K562 (cell line): ENCODE measurements around the gene ADAM30. TPM values are rescaled to one million over a fixed set of nuclear protein-coding genes. Genes with fewer than 3 reads are reported as not detected.

Experiments
- ATAC-seq: fragments of 200-7000 bp; cut with Tn5 transposase; 3 replicates; pipeline ENCODE4 v1.9.1; 2020; ENCODE audit warnings: moderate library complexity
- BruUV-seq: library from RNA; stranded (reverse); fragments of 400-500 nt; replicated peaks from 2 replicates; lab custom pipeline; 2021; lab: Mats Ljungman, UMichigan
- CTCF ChIA-PET: fragments of 300-600 bp; formaldehyde crosslinking; extraction: SDS; loops from one replicate; lab custom pipeline; 2021; ENCODE audit warnings: low intra/inter-chr PET ratio; lab: Yijun Ruan, JAX
- POLR2A ChIA-PET: fragments of 300-600, 350-650 bp; sonication (Branson Sonifier 250); formaldehyde crosslinking; extraction: SDS; loops from one replicate; lab custom pipeline; 2021; ENCODE audit warnings: antibody characterized with exemption, inconsistent platforms; lab: Yijun Ruan, JAX
- DNase-seq, 4 experiments: peaks; one replicate each; pipeline versions ENCODE4 v3.0.0 to v3.0.0-alpha.2; 2011 to 2018; ENCODE audit warnings: low spot score in 3 of 4, mixed read lengths in 3 of 4; ENCODE audit errors: extremely low read depth in 1 of 4
- FAIRE-seq: peaks from 2 replicates; lab custom pipeline; 2011; peaks lifted over from hg19 to GRCh38; lab: Jason Lieb, UNC
- H2AFZ ChIP-seq: 2 replicates; pipeline ENCODE4 v1.6.0; 2011; ENCODE audit warnings: low read depth, low read length, control low read depth, inconsistent platforms
- H3K27ac ChIP-seq: fragments of 200-600 bp; 3 replicates; pipeline ENCODE4 v1.8.0; 2011; ENCODE audit warnings: low read depth, mild to moderate bottlenecking, control low read depth, inconsistent platforms, low read length, moderate library complexity, mixed read lengths; ENCODE audit errors: extremely low read depth
- H3K27me3 ChIP-seq, 2 experiments: fragments of 300-600 bp in 1 of 2; 2 replicates in 1 of 2; 3 replicates in 1 of 2; pipeline versions ENCODE4 v1.6.0 to v1.8.0; 2011; ENCODE audit warnings: inconsistent platforms in 2 of 2, low read length in 2 of 2, mild to moderate bottlenecking in 1 of 2, mixed read lengths in 1 of 2, moderate library complexity in 1 of 2; ENCODE audit not compliant: control insufficient read depth in 2 of 2, insufficient read depth in 2 of 2
- H3K36me3 ChIP-seq: fragments of 300-600 bp; 3 replicates; pipeline ENCODE4 v1.8.0; 2011; ENCODE audit warnings: mild to moderate bottlenecking, low read length, inconsistent platforms; ENCODE audit not compliant: control insufficient read depth, insufficient read depth
- H3K4me1 ChIP-seq, 2 experiments: fragments of 200-600 bp in 1 of 2; replicated peaks in 1 of 2; 2 replicates in 1 of 2; 3 replicates in 1 of 2; pipeline versions ENCODE4 v1.5.1 to v1.8.0; 2011; ENCODE audit warnings: inconsistent platforms in 2 of 2, low read length in 2 of 2, mild to moderate bottlenecking in 1 of 2, mixed read lengths in 1 of 2, moderate library complexity in 1 of 2; ENCODE audit not compliant: control insufficient read depth in 2 of 2, insufficient read depth in 2 of 2
- H3K4me2 ChIP-seq: 2 replicates; pipeline ENCODE4 v1.6.1; 2011; ENCODE audit warnings: low read length, control low read depth, inconsistent platforms, mixed read lengths; ENCODE audit not compliant: insufficient read depth
- H3K4me3 ChIP-seq: fragments of 200-600 bp; sonication (generic), shearing (Covaris generic); 2 replicates; pipeline ENCODE4 v1.5.1; 2016; ENCODE audit warnings: control low read depth, inconsistent platforms
- H3K79me2 ChIP-seq: fragments of 200-600 bp; 3 replicates; pipeline ENCODE4 v1.8.0; 2011; ENCODE audit warnings: low read length, inconsistent platforms; ENCODE audit not compliant: control insufficient read depth, insufficient read depth
- H3K9ac ChIP-seq, 2 experiments: 2 replicates each; pipeline versions ENCODE4 v1.6.0 to v1.6.1; 2011; ENCODE audit warnings: low read depth in 2 of 2, low read length in 2 of 2, control low read depth in 1 of 2, inconsistent platforms in 1 of 2, mild to moderate bottlenecking in 1 of 2, mixed read lengths in 1 of 2; ENCODE audit not compliant: insufficient read depth in 1 of 2
- H3K9me1 ChIP-seq: one replicate; pipeline ENCODE4 v1.6.0; 2011; ENCODE audit warnings: inconsistent platforms, mild to moderate bottlenecking, low read length, moderate library complexity; ENCODE audit not compliant: control insufficient read depth, insufficient read depth
- H3K9me3 ChIP-seq: replicated peaks from 2 replicates; pipeline ENCODE4 v1.5.1; 2011; ENCODE audit warnings: low read depth, low read length, inconsistent platforms; ENCODE audit not compliant: control insufficient read depth, insufficient read depth
- H4K20me1 ChIP-seq: replicated peaks from 2 replicates; pipeline ENCODE4 v1.6.1; 2011; ENCODE audit warnings: low read length, inconsistent platforms, mixed read lengths; ENCODE audit not compliant: control insufficient read depth, insufficient read depth
- ELF4 ChIP-seq: fragments of 450-650 bp; formaldehyde crosslinking; IDR thresholded peaks from 2 replicates; pipeline ENCODE4 v1.4.0; 2022; ENCODE audit warnings: missing genetic modification characterization
- GATA2 ChIP-seq: sonication (generic); formaldehyde crosslinking; IDR thresholded peaks from 2 replicates; pipeline ENCODE4 v1.4.0; 2020; ENCODE audit warnings: mild to moderate bottlenecking, missing genetic modification reagents
- NFIX ChIP-seq: fragments of 250-450 bp; sonication (Bioruptor Pico); IDR thresholded peaks from 2 replicates; pipeline ENCODE4 v1.4.0; 2020; ENCODE audit warnings: low read depth, mild to moderate bottlenecking, moderate library complexity
- SPI1 ChIP-seq: IDR thresholded peaks from 2 replicates; pipeline ENCODE4 v1.6.1; 2011; ENCODE audit warnings: low read depth, low read length, control low read depth, borderline replicate concordance
- ZNF146 ChIP-seq: IDR thresholded peaks from one replicate; pipeline ENCODE4 v1.6.1; 2018; ENCODE audit warnings: missing compliant biosample characterization; ENCODE audit not compliant: unreplicated experiment
- ZNF217 ChIP-seq: sonication (generic); formaldehyde crosslinking; IDR thresholded peaks from 2 replicates; pipeline ENCODE4 v1.8.0; 2022; ENCODE audit warnings: mild to moderate bottlenecking, missing genetic modification reagents
- ZNF23 ChIP-seq: fragments of 250-450 bp; sonication (Bioruptor Pico); IDR thresholded peaks from 2 replicates; pipeline ENCODE4 v1.4.0; 2020; ENCODE audit warnings: mild to moderate bottlenecking
- ZNF707 ChIP-seq: fragments of 250-450 bp; sonication (Bioruptor Pico); conservative IDR thresholded peaks from 2 replicates; pipeline ENCODE4 v1.8.0; 2022; ENCODE audit warnings: inconsistent platforms, mild to moderate bottlenecking, moderate library complexity
- WGBS: fragments of 100-300 bp; shearing (Covaris generic); methylation state at CpG from one replicate; pipeline ENCODE4 v1.1.6; 2016; ENCODE audit warnings: low coverage, mixed read lengths; ENCODE audit not compliant: insufficient coverage; ENCODE audit errors: missing lambda C conversion rate; 5-methylcytosine and 5-hydroxymethylcytosine counted together
- in situ Hi-C: fragments of 300-500 bp; cut with MboI; formaldehyde crosslinking; loops from 4 replicates; pipeline ENCODE4 v1.15.0; 2018; ENCODE audit warnings: inconsistent platforms, mixed read lengths
- intact Hi-C: fragments of 100-400 bp; cut with micrococcal nuclease; formaldehyde crosslinking; loops from 2 replicates; pipeline ENCODE4 v1.14.2; 2022
- polyA plus RNA-seq, 8 experiments: library from polyadenylated mRNA; depleted of rRNA in 4 of 8; stranded (reverse) in 5 of 8; unstranded in 3 of 8; fragments of >200 nt; fragmentation: Nextera tagmentation in 2 of 8; fragmentation: Illumina TruSeq in 1 of 8; extraction: Ambion mirVana in 2 of 8; extraction: Trizol in 1 of 8; gene quantifications; 2 replicates each; pipeline versions ENCODE4 v1.2.1 to v1.2.3, GENCODE V29; 2011 to 2014; ENCODE audit warnings: inconsistent platforms in 1 of 8, missing spikeins in 1 of 8
- total RNA-seq, 7 experiments: library from RNA; depleted of rRNA in 6 of 7; stranded (reverse); fragments of >200 nt in 6 of 7; fragmentation: Illumina TruSeq in 2 of 7; extraction: Trizol in 2 of 7; gene quantifications; 2 replicates each; pipeline versions ENCODE4 v1.2.1 to v1.2.3, GENCODE V29; 2011 to 2021; ENCODE audit warnings: low replicate concordance in 1 of 7
- TF ChIP-seq, protein P1 (sequence below): fragments of 250-450 bp; sonication (Bioruptor Pico); IDR thresholded peaks from 2 replicates; pipeline ENCODE4 v1.5.1; 2021; ENCODE audit warnings: mild to moderate bottlenecking
- TF ChIP-seq, protein P2 (sequence below): fragments of 250-450 bp; sonication (Bioruptor Pico); IDR thresholded peaks from 2 replicates; pipeline ENCODE4 v1.8.0; 2021; ENCODE audit warnings: mild to moderate bottlenecking, moderate library complexity

The ADAM30 gene
- total and polyA plus RNA-seq, 9 of the 15 experiments (the other 6 are each of a cell fraction or from before 2014, with no cell fraction given), result not detected

GRCh38 chr1:119924948-119925898 lies 28.9 kb upstream of the ADAM30 start:
- in situ Hi-C loops, result no loop called here
- no peak overlapping the region for H2AFZ ChIP-seq
- TF ChIP-seq ZNF146 (CRISPR knock-in tag) (no peak), ZNF707 (CRISPR knock-in tag) (no peak), NFIX (no peak), ELF4 (CRISPR knock-in tag) (no peak), ZNF23 (CRISPR knock-in tag) (no peak), ZNF217 (no peak), SPI1 (no peak), GATA2 (no peak)
- TF ChIP-seq, protein P1, sequence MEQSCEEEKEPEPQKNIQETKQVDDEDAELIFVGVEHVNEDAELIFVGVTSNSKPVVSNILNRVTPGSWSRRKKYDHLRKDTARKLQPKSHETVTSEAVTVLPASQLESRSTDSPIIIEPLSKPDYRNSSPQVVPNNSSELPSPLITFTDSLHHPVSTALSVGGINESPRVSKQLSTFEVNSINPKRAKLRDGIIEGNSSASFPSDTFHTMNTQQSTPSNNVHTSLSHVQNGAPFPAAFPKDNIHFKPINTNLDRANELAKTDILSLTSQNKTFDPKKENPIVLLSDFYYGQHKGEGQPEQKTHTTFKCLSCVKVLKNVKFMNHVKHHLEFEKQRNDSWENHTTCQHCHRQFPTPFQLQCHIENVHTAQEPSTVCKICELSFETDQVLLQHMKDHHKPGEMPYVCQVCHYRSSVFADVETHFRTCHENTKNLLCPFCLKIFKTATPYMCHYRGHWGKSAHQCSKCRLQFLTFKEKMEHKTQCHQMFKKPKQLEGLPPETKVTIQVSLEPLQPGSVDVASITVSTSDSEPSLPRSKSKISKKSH (CRISPR knock-in tag), result no peak
- TF ChIP-seq, protein P2, sequence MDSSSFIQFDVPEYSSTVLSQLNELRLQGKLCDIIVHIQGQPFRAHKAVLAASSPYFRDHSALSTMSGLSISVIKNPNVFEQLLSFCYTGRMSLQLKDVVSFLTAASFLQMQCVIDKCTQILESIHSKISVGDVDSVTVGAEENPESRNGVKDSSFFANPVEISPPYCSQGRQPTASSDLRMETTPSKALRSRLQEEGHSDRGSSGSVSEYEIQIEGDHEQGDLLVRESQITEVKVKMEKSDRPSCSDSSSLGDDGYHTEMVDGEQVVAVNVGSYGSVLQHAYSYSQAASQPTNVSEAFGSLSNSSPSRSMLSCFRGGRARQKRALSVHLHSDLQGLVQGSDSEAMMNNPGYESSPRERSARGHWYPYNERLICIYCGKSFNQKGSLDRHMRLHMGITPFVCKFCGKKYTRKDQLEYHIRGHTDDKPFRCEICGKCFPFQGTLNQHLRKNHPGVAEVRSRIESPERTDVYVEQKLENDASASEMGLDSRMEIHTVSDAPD, result no peak
- no peaks in the 10 kb centered on the region for H3K36me3 ChIP-seq
- no TSS peak for BruUV-seq
- no peaks in the 10 kb centered on the region for H4K20me1 ChIP-seq
- H3K4me2 ChIP-seq, result no peak overlapping the region
- H3K27ac ChIP-seq, result no peak overlapping the region
- DNase-seq (no peak), ATAC-seq (no peak), FAIRE-seq (no peak)
- no peaks in the 10 kb centered on the region for H3K9me1 ChIP-seq
- peaks cover 0 to 5% of the 10 kb centered on the region in 2 experiments; a peak in 2 of 5 replicates for H3K4me1 ChIP-seq
- CTCF ChIA-PET, result no interaction called here
- H3K27me3 ChIP-seq, result peaks cover 12 to 38% of the 10 kb centered on the region in 2 experiments
- H3K4me3 ChIP-seq, result no peak overlapping the region
- H3K9me3 ChIP-seq, result no peaks in the 10 kb centered on the region
- under 1% methylated on average over 19 of the region's 19 CpGs for WGBS
- no peaks in the 10 kb centered on the region for H3K79me2 ChIP-seq
- intact Hi-C loops, result loop anchor here (10.0 kb wide), 1 partner anchor 50 kb away; no protein-coding TSS in a partner anchor
- POLR2A ChIA-PET, result no interaction called here
- no peak overlapping the region for H3K9ac ChIP-seq
